H9 (cell line): ENCODE data around the gene STK25. TPM values are rescaled to one million over a fixed set of nuclear protein-coding genes. Genes with fewer than 3 reads are reported as not detected.

Experiments used
- DNase-seq: peaks from one replicate; pipeline ENCODE4 v3.0.0-alpha.2; 2017
- H2AFZ ChIP-seq: one replicate; pipeline ENCODE4 v1.6.1; 2013; ENCODE audit warnings: mild to moderate bottlenecking, low read length, control low read depth, moderate library complexity
- H2AK5ac ChIP-seq: 2 replicates; pipeline ENCODE4 v1.6.1; 2013; ENCODE audit warnings: low read length, control low read depth, mixed read lengths; ENCODE audit not compliant: insufficient read length
- H2BK120ac ChIP-seq: one replicate; pipeline ENCODE4 v1.6.1; 2013; ENCODE audit warnings: low read depth, mild to moderate bottlenecking, low read length, control low read depth, inconsistent platforms; ENCODE audit not compliant: poor library complexity, severe bottlenecking
- H2BK12ac ChIP-seq: 2 replicates; pipeline ENCODE4 v1.6.1; 2013; ENCODE audit warnings: low read length, control low read depth, mixed read lengths, low read depth; ENCODE audit not compliant: insufficient read length
- H2BK15ac ChIP-seq: 2 replicates; pipeline ENCODE4 v1.6.1; 2013; ENCODE audit warnings: low read depth, low read length, control low read depth
- H2BK20ac ChIP-seq: one replicate; pipeline ENCODE4 v1.6.1; 2013; ENCODE audit warnings: low read depth, mild to moderate bottlenecking, low read length, control low read depth, inconsistent platforms; ENCODE audit not compliant: poor library complexity, severe bottlenecking
- H2BK5ac ChIP-seq: 2 replicates; pipeline ENCODE4 v1.6.1; 2013; ENCODE audit warnings: low read length, control low read depth, mixed read lengths; ENCODE audit not compliant: insufficient read length
- H3K14ac ChIP-seq: 2 replicates; pipeline ENCODE4 v1.6.1; 2013; ENCODE audit warnings: low read length, control low read depth; ENCODE audit not compliant: insufficient read depth
- H3K18ac ChIP-seq: 2 replicates; pipeline ENCODE4 v1.6.1; 2013; ENCODE audit warnings: low read depth, mild to moderate bottlenecking, mixed read lengths, low read length, control low read depth; ENCODE audit not compliant: insufficient read length
- H3K23ac ChIP-seq: 2 replicates; pipeline ENCODE4 v1.6.1; 2013; ENCODE audit warnings: low read length, control low read depth, mixed read lengths, low read depth; ENCODE audit not compliant: insufficient read length
- H3K23me2 ChIP-seq: 2 replicates; pipeline ENCODE4 v1.6.1; 2013; ENCODE audit warnings: low read depth, mild to moderate bottlenecking, mixed read lengths, low read length, control low read depth; ENCODE audit not compliant: insufficient read length, poor library complexity, severe bottlenecking
- H3K27ac ChIP-seq: 2 replicates; pipeline ENCODE4 v1.5.1; 2013; ENCODE audit warnings: low read length, control low read depth, mixed read lengths, low read depth; ENCODE audit not compliant: insufficient read length
- H3K27me3 ChIP-seq: 2 replicates; pipeline ENCODE4 v1.6.1; 2013; ENCODE audit warnings: low read length, control low read depth, inconsistent platforms; ENCODE audit not compliant: insufficient read depth
- H3K4ac ChIP-seq: 2 replicates; pipeline ENCODE4 v1.6.1; 2013; ENCODE audit warnings: low read depth, mild to moderate bottlenecking, control low read depth, inconsistent platforms, low read length, moderate library complexity
- H3K4me1 ChIP-seq: 2 replicates; pipeline ENCODE4 v1.6.1; 2013; ENCODE audit warnings: low read length, control low read depth, inconsistent platforms; ENCODE audit not compliant: insufficient read depth
- H3K4me2 ChIP-seq: 2 replicates; pipeline ENCODE4 v1.6.1; 2013; ENCODE audit warnings: low read length, control low read depth, mixed read lengths; ENCODE audit not compliant: insufficient read length, insufficient read depth
- H3K56ac ChIP-seq: 2 replicates; pipeline ENCODE4 v1.6.1; 2013; ENCODE audit warnings: low read depth, mild to moderate bottlenecking, mixed read lengths, low read length, control low read depth; ENCODE audit not compliant: insufficient read length
- H3K79me1 ChIP-seq: 2 replicates; pipeline ENCODE4 v1.6.1; 2013; ENCODE audit warnings: low read depth, mild to moderate bottlenecking, moderate library complexity, low read length, control low read depth, inconsistent platforms; ENCODE audit not compliant: insufficient read depth, poor library complexity, severe bottlenecking
- H3K79me2 ChIP-seq: 2 replicates; pipeline ENCODE4 v1.6.1; 2013; ENCODE audit warnings: low read length, control low read depth, inconsistent platforms; ENCODE audit not compliant: insufficient read depth
- H3K9ac ChIP-seq: 2 replicates; pipeline ENCODE4 v1.6.1; 2013; ENCODE audit warnings: low read length, control low read depth, mixed read lengths; ENCODE audit not compliant: insufficient read length; ENCODE audit errors: extremely low read depth
- H3K9me3 ChIP-seq: one replicate; pipeline ENCODE4 v1.6.1; 2013; ENCODE audit warnings: low read depth, low read length, inconsistent platforms; ENCODE audit not compliant: control insufficient read depth
- H3T11ph ChIP-seq: one replicate; pipeline ENCODE4 v1.6.1; 2013; ENCODE audit warnings: mild to moderate bottlenecking, low read length, control low read depth, inconsistent platforms
- H4K20me1 ChIP-seq: one replicate; pipeline ENCODE4 v1.6.1; 2013; ENCODE audit not compliant: control insufficient read depth, insufficient read length, insufficient read depth
- H4K5ac ChIP-seq: 2 replicates; pipeline ENCODE4 v1.6.1; 2013; ENCODE audit warnings: low read depth, mild to moderate bottlenecking, mixed read lengths, low read length, control low read depth; ENCODE audit not compliant: insufficient read length
- H4K8ac ChIP-seq: replicated peaks from 2 replicates; pipeline ENCODE4 v1.6.1; 2013; ENCODE audit warnings: low read length, control low read depth, mixed read lengths, low read depth; ENCODE audit not compliant: insufficient read length
- H4K91ac ChIP-seq: 2 replicates; pipeline ENCODE4 v1.6.1; 2013; ENCODE audit warnings: low read depth, mild to moderate bottlenecking, moderate library complexity, mixed read lengths, low read length, control low read depth; ENCODE audit not compliant: insufficient read length
- H3K27ac Mint-ChIP-seq, 3 experiments: 2 replicates in 2 of 3; 3 replicates in 1 of 3; pipeline ENCODE4 v1.8.0; 2020 to 2021; ENCODE audit warnings: mixed read lengths in 3 of 3, mild to moderate bottlenecking in 1 of 3, moderate library complexity in 1 of 3
- H3K27me3 Mint-ChIP-seq: 2 replicates; pipeline ENCODE4 v1.8.0; 2021; ENCODE audit warnings: low read depth, mild to moderate bottlenecking, moderate library complexity, mixed read lengths
- H3K36me3 Mint-ChIP-seq, 3 experiments: 2 replicates in 2 of 3; 3 replicates in 1 of 3; pipeline ENCODE4 v1.8.0; 2020 to 2021; ENCODE audit warnings: low read depth in 3 of 3, mixed read lengths in 3 of 3; ENCODE audit not compliant: insufficient read depth in 1 of 3
- H3K4me1 Mint-ChIP-seq, 2 experiments: 2 replicates each; pipeline ENCODE4 v1.8.0; 2020; ENCODE audit warnings: mixed read lengths in 2 of 2
- H3K4me3 Mint-ChIP-seq, 2 experiments: 2 replicates in 1 of 2; 3 replicates in 1 of 2; pipeline ENCODE4 v1.8.0; 2020 to 2021; ENCODE audit warnings: mild to moderate bottlenecking in 2 of 2, mixed read lengths in 2 of 2, moderate library complexity in 1 of 2
- H3K9me3 Mint-ChIP-seq, 2 experiments: 2 replicates in 1 of 2; 3 replicates in 1 of 2; pipeline ENCODE4 v1.8.0; 2020; ENCODE audit warnings: mild to moderate bottlenecking in 2 of 2, mixed read lengths in 2 of 2, moderate library complexity in 1 of 2
- CTCF ChIP-seq: fragments of 200-600 bp; sonication (generic); conservative IDR thresholded peaks from 3 replicates; pipeline ENCODE4 v1.8.0; 2021; ENCODE audit warnings: antibody characterized with exemption, mild to moderate bottlenecking
- WGBS: extraction: QIAGEN DNeasy Blood & Tissue Kit; methylation state at CpG from one replicate; pipeline ENCODE4 v1.1.7; 2013; ENCODE audit warnings: missing lambda C conversion rate, low lambda C conversion rate, mixed read lengths; ENCODE audit not compliant: insufficient read length; ENCODE audit errors: extremely low coverage; 5-methylcytosine and 5-hydroxymethylcytosine counted together
- total RNA-seq: library from RNA; stranded (reverse); gene quantifications from 2 replicates; pipeline ENCODE4 v1.2.1, GENCODE V29; 2021

The STK25 gene
- total RNA-seq, 1 experiment from 2014 or later = 189 TPM

- Histone ChIP-seq H2AK5ac (no peak overlapping the region), H4K20me1 (peaks cover 2% of the 10 kb centered on the region), H3K4me2 (no peak overlapping the region), H2BK5ac (no peak overlapping the region), H3K4ac (no peak overlapping the region), H3K23me2 (no peaks in the 10 kb centered on the region), H3K23ac (no peak overlapping the region), H3K18ac (no peak overlapping the region), H3K79me1 (no peaks in the 10 kb centered on the region), H2BK12ac (no peak overlapping the region), H4K5ac (no peak overlapping the region), H2BK120ac (no peak overlapping the region), H3K9me3 (no peaks in the 10 kb centered on the region), H3K27me3 (no peaks in the 10 kb centered on the region), H2BK15ac (no peak overlapping the region), H3K56ac (no peak overlapping the region), H3K27ac (no peak overlapping the region), H3K4me1 (no peaks in the 10 kb centered on the region), H4K8ac (no peak overlapping the region), H4K91ac (no peak overlapping the region), H2BK20ac (no peak overlapping the region), H3T11ph (no peak overlapping the region), H2AFZ (no peak overlapping the region), H3K79me2 (no peaks in the 10 kb centered on the region), H3K14ac (no peak overlapping the region), H3K9ac (no peak overlapping the region)
- Mint-ChIP-seq H3K27ac (no peak overlapping the region), H3K36me3 (peaks cover 0 to 8% (median 2%) of the 10 kb centered on the region in 3 experiments; a peak in 3 of 7 replicates), H3K9me3 (no peaks in the 10 kb centered on the region), H3K27me3 (no peaks in the 10 kb centered on the region), H3K4me3 (no peak overlapping the region), H3K4me1 (no peaks in the 10 kb centered on the region; a peak in 1 of 4 replicates)
- no peak for DNase-seq
- TF ChIP-seq CTCF = no peak
- no CpG with 5 or more reads among the region's 18 CpGs for WGBS
Measured at GRCh38 chr2:241479026-241479898, 29.1 kb downstream of the STK25 start.
